Measurements from ENCODE around the gene APLP1.

Gene APLP1

GRCh38 chr19:35896643-35897040 is 28.3 kb downstream of the APLP1 start:
- no peak for DNase-seq
- Mint-ChIP-seq H3K4me3 (peak overlapping the region; percentile 13 to 100), H3K27ac (no peak overlapping the region), H3K9me3 (no peaks in the 10 kb centered on the region), H3K27me3 (no peaks in the 10 kb centered on the region), H3K4me1 (ENCODE audit: low read depth in 2 of 2) (peaks cover 22 to 25% of the 10 kb centered on the region in 2 donors), H3K36me3 (ENCODE audit: insufficient read depth) (peaks cover 79% of the 10 kb centered on the region)
- no peak for ATAC-seq (replicated peaks)

- Mint-ChIP-seq H3K4me3 (peak overlapping the region; percentile 96 to 100), H3K9me3 (no peaks in the 10 kb centered on the region), H3K36me3 (ENCODE audit: insufficient read depth) (peaks cover 74% of the 10 kb centered on the region), H3K27ac (peak overlapping the region; percentile 97 to 100), H3K27me3 (no peaks in the 10 kb centered on the region), H3K4me1 (ENCODE audit: low read depth in 2 of 2) (peaks cover 32 to 35% of the 10 kb centered on the region in 2 donors)
- DNase-seq (no peak), ATAC-seq (replicated peaks) (no peak)
Measured at GRCh38 chr19:35897706-35898451, 29.5 kb downstream of the APLP1 start.

- peaks cover 37 to 41% of the 10 kb centered on the region in 2 donors for H3K4me1 Mint-ChIP-seq (ENCODE audit: low read depth in 2 of 2)
- no peak for ATAC-seq (replicated peaks)
- peak overlapping the region; percentile 97 to 100 for H3K27ac Mint-ChIP-seq
- no peaks in the 10 kb centered on the region for H3K9me3 Mint-ChIP-seq
- DNase-seq: no peak
- H3K36me3 Mint-ChIP-seq (ENCODE audit: insufficient read depth): peaks cover 74% of the 10 kb centered on the region
- peak overlapping the region; percentile 96 to 100 for H3K4me3 Mint-ChIP-seq
- no peaks in the 10 kb centered on the region for H3K27me3 Mint-ChIP-seq
Measured at GRCh38 chr19:35898499-35898809, 30.1 kb downstream of the APLP1 start.

DNA sequence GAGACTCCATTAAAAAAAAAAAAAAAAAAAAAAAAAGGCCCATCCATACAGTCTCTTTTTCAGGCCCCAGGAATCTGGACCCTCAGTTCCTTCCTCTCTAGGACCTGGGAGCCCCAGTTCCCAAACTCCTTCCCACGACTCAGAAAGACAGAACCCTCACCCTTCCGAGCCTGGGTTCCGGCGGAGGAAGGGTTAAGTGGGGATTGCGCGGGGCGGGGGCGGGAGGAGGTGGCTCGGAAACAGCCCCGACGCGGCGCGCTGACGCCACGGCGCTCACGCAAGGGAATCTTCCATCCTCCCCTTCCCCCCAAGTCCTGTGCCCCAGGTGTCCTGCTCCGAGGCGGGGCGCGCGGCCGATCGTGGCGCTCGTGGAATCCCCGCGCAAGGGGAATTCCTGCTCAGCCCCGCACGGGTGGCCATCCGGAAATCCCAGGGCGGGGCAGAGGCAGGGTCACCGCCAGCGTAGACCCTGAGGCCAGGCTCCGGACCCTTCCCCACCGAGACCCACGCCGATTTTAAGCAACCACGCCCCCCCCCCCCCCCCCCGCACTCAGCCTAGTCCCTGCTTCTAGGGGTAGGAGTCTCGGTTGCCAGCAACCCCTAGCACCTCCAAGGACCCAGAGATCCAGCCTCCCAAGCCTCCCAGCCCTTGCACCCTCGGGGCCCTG is 31.3 kb downstream of the APLP1 start:
- ATAC-seq (replicated peaks) (peak; percentile 65), DNase-seq (peak; percentile 79 to 81 (median 79))
- Mint-ChIP-seq H3K27me3 (no peaks in the 10 kb centered on the region), H3K9me3 (no peaks in the 10 kb centered on the region), H3K27ac (peak overlapping the region; percentile 97 to 100), H3K36me3 (ENCODE audit: insufficient read depth) (peaks cover 68% of the 10 kb centered on the region), H3K4me3 (peak overlapping the region; percentile 96 to 100), H3K4me1 (ENCODE audit: low read depth in 2 of 2) (peaks cover 46 to 52% of the 10 kb centered on the region in 2 donors)

DNA sequence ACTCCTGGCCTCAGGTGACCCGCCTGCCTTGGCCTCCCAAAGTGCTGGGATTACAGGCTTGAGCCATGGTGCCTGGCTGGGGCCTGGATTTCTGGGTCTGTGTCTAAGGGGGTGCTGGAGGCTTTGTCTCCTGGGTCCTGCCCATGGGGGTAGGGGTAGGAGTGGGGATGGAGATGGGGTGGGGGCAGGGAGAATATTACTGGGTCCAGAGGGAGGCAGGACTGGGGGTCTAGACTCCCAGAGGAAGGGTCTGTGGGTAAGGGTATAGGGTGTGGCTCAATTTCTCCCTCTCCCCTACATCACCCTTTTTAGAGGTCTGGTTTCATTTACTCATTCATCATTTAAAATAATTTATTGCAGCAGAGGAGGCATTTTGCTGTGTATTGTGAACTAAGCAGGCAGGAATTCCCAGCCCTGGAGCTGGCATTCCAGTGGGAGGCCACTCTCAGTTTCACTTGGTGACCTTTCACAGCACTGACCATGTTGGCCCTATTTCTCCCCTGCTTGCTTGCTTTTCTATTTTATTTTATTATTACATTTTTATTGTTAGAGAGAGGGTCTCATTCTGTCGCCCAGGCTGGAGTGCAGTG is 32.8 kb downstream of the APLP1 start:
- H3K27me3 Mint-ChIP-seq: no peaks in the 10 kb centered on the region
- ATAC-seq (replicated peaks) (no peak), DNase-seq (no peak)
- H3K36me3 Mint-ChIP-seq (ENCODE audit: insufficient read depth): peaks cover 56% of the 10 kb centered on the region
- peak overlapping the region; percentile 96 to 100 for H3K4me3 Mint-ChIP-seq
- no peaks in the 10 kb centered on the region for H3K9me3 Mint-ChIP-seq
- H3K4me1 Mint-ChIP-seq (ENCODE audit: low read depth in 2 of 2): peaks cover 45 to 52% of the 10 kb centered on the region in 2 donors
- peak overlapping the region; percentile 97 to 100 for H3K27ac Mint-ChIP-seq

- Mint-ChIP-seq H3K4me1 (ENCODE audit: low read depth in 2 of 2) (peaks cover 50 to 55% of the 10 kb centered on the region in 2 donors), H3K4me3 (peak within 1 kb of the TSS; percentile 96 to 100), H3K27me3 (no peaks in the 10 kb centered on the region), H3K27ac (peak within 1 kb of the TSS; percentile 97 to 100), H3K36me3 (ENCODE audit: insufficient read depth) (peaks cover 51% of the 10 kb centered on the region), H3K9me3 (no peaks in the 10 kb centered on the region)
- ATAC-seq (replicated peaks) (peak; percentile 29), DNase-seq (peak; percentile 30 to 54 (median 42))
Measured at GRCh38 chr19:35901854-35902661, 33.7 kb downstream of the APLP1 start, which contains the start of gene HCST. Gene HCST, plus strand, starts transcription at chr19:35902529. Its CDS starts 65 bp downstream, at chr19:35902594.

GRCh38 chr19:35902870-35903475 is 34.6 kb downstream of the APLP1 start:
- peaks cover 53 to 60% of the 10 kb centered on the region in 2 donors for H3K4me1 Mint-ChIP-seq (ENCODE audit: low read depth in 2 of 2)
- ATAC-seq (replicated peaks) (no peak), DNase-seq (no peak)
- no peaks in the 10 kb centered on the region for H3K27me3 Mint-ChIP-seq
- H3K9me3 Mint-ChIP-seq: no peaks in the 10 kb centered on the region
- peaks cover 46% of the 10 kb centered on the region for H3K36me3 Mint-ChIP-seq (ENCODE audit: insufficient read depth)
- peak overlapping the region; percentile 96 to 100 for H3K4me3 Mint-ChIP-seq
- peak overlapping the region; percentile 97 to 100 for H3K27ac Mint-ChIP-seq

GRCh38 chr19:35903550-35904179 is 35.3 kb downstream of the APLP1 start:
- H3K4me1 Mint-ChIP-seq (ENCODE audit: low read depth in 2 of 2): peaks cover 49 to 54% of the 10 kb centered on the region in 2 donors

GRCh38 chr19:35904311-35905068 is 36.1 kb downstream of the APLP1 start:
- ATAC-seq (replicated peaks) (no peak), DNase-seq (no peak)
- H3K36me3 Mint-ChIP-seq (ENCODE audit: insufficient read depth): peaks cover 34% of the 10 kb centered on the region
- H3K27ac Mint-ChIP-seq: peak overlapping the region; percentile 97 to 100
- peaks cover 53 to 55% of the 10 kb centered on the region in 2 donors for H3K4me1 Mint-ChIP-seq (ENCODE audit: low read depth in 2 of 2)
- no peaks in the 10 kb centered on the region for H3K9me3 Mint-ChIP-seq
- H3K27me3 Mint-ChIP-seq: no peaks in the 10 kb centered on the region
- peak overlapping the region; percentile 96 to 100 for H3K4me3 Mint-ChIP-seq

More at GRCh38 chr19:35903550-35904179, 35.3 kb downstream of the APLP1 start:
- ATAC-seq (replicated peaks): peak; percentile 67
- H3K4me3 Mint-ChIP-seq: peak overlapping the region; percentile 96 to 100
- no peaks in the 10 kb centered on the region for H3K9me3 Mint-ChIP-seq
- H3K27me3 Mint-ChIP-seq: no peaks in the 10 kb centered on the region
- H3K36me3 Mint-ChIP-seq (ENCODE audit: insufficient read depth): peaks cover 41% of the 10 kb centered on the region
- DNase-seq: peak; percentile 84 to 85 (median 84)
- H3K27ac Mint-ChIP-seq: peak overlapping the region; percentile 97 to 100

- no peak for ATAC-seq (replicated peaks)
- peak overlapping the region; percentile 96 to 100 for H3K4me3 Mint-ChIP-seq
- H3K36me3 Mint-ChIP-seq (ENCODE audit: insufficient read depth): peaks cover 28% of the 10 kb centered on the region
- DNase-seq: no peak
- H3K27me3 Mint-ChIP-seq: no peaks in the 10 kb centered on the region
- H3K4me1 Mint-ChIP-seq (ENCODE audit: low read depth in 2 of 2): peaks cover 54 to 55% of the 10 kb centered on the region in 2 donors
- peak overlapping the region; percentile 97 to 100 for H3K27ac Mint-ChIP-seq
- H3K9me3 Mint-ChIP-seq: no peaks in the 10 kb centered on the region
Measured at GRCh38 chr19:35905178-35905727, 36.9 kb downstream of the APLP1 start.

- peak overlapping the region; percentile 64 to 80 for H3K4me3 Mint-ChIP-seq
- H3K27ac Mint-ChIP-seq: peak overlapping the region; percentile 26 to 82
Measured at GRCh38 chr19:35907377-35907745, 39.0 kb downstream of the APLP1 start.

More at GRCh38 chr19:35907377-35907745, 39.0 kb downstream of the APLP1 start:
- Mint-ChIP-seq H3K27me3 (no peaks in the 10 kb centered on the region), H3K4me1 (ENCODE audit: low read depth in 2 of 2) (peaks cover 41 to 46% of the 10 kb centered on the region in 2 donors), H3K36me3 (ENCODE audit: insufficient read depth) (peaks cover 17% of the 10 kb centered on the region), H3K9me3 (no peaks in the 10 kb centered on the region)
- DNase-seq: no peak
- ATAC-seq (replicated peaks): no peak

All from effector memory CD8-positive, alpha-beta T cell (primary cell).